Large intestine (tissue), 3 donors: ENCODE measurements around the gene PSTPIP1. TPM values are rescaled to one million over a fixed set of nuclear protein-coding genes. Genes with fewer than 3 reads are reported as not detected.

Experiments
- DNase-seq, 2 donors: peaks; one replicate each; pipeline versions ENCODE4 v3.0.0 to v3.0.0-alpha.2; 2013
- H3K27ac ChIP-seq: one replicate; pipeline ENCODE4 v1.5.1; 2013; ENCODE audit warnings: low read length
- H3K27me3 ChIP-seq: 2 replicates; pipeline ENCODE4 v1.6.1; 2013; ENCODE audit warnings: low read length; ENCODE audit not compliant: control insufficient read depth, insufficient read depth
- H3K36me3 ChIP-seq: 2 replicates; pipeline ENCODE4 v1.6.1; 2013; ENCODE audit warnings: low read length; ENCODE audit not compliant: control insufficient read depth, insufficient read depth
- H3K4me1 ChIP-seq: one replicate; pipeline ENCODE4 v1.6.1; 2013; ENCODE audit warnings: low read length; ENCODE audit not compliant: control insufficient read depth, insufficient read depth
- H3K4me3 ChIP-seq: one replicate; pipeline ENCODE4 v1.5.1; 2013; ENCODE audit warnings: low read length
- H3K9me3 ChIP-seq: one replicate; pipeline ENCODE4 v1.6.1; 2013; ENCODE audit warnings: mild to moderate bottlenecking, low read depth, low read length, moderate library complexity; ENCODE audit not compliant: control insufficient read depth
- WGBS: methylation state at CpG from one replicate; pipeline ENCODE4 v1.1.5; 2013; ENCODE audit warnings: low lambda C conversion rate; ENCODE audit not compliant: insufficient coverage; 5-methylcytosine and 5-hydroxymethylcytosine counted together
- polyA plus RNA-seq: library from polyadenylated mRNA; unstranded; fragments of 120-200 nt; gene quantifications from one replicate; pipeline ENCODE4 v1.2.1, GENCODE V29; 2013

Gene PSTPIP1
- polyA plus RNA-seq, 1 donor = 3.1 TPM

- H3K4me1 ChIP-seq = peaks cover 4% of the 10 kb centered on the region
- H3K27ac ChIP-seq = no peak overlapping the region
- no peaks in the 10 kb centered on the region for H3K36me3 ChIP-seq
- no CpG with 5 or more reads among the region's 2 CpGs for WGBS
- no peak for DNase-seq
- H3K4me3 ChIP-seq = no peak overlapping the region
- no peaks in the 10 kb centered on the region for H3K9me3 ChIP-seq
- H3K27me3 ChIP-seq = no peaks in the 10 kb centered on the region
Observed at GRCh38 chr15:77074350-77074749, 79.4 kb downstream of the PSTPIP1 start.

- no peaks in the 10 kb centered on the region for H3K27me3 ChIP-seq
- no peaks in the 10 kb centered on the region for H3K36me3 ChIP-seq
- H3K4me3 ChIP-seq = no peak overlapping the region
- no peak overlapping the region for H3K27ac ChIP-seq
- H3K9me3 ChIP-seq = no peaks in the 10 kb centered on the region
- no peak for DNase-seq
- 100% methylated on average over 1 of the region's 9 CpGs for WGBS
- H3K4me1 ChIP-seq = peaks cover 4% of the 10 kb centered on the region
Observed at GRCh38 chr15:77075528-77075927, 80.6 kb downstream of the PSTPIP1 start.

GRCh38 chr15:77076323-77076915, 81.5 kb downstream of the PSTPIP1 start:
- peaks cover under 1% of the 10 kb centered on the region for H3K4me1 ChIP-seq
- H3K27ac ChIP-seq = no peak overlapping the region
- WGBS = 100% methylated on average over 1 of the region's 4 CpGs
- H3K4me3 ChIP-seq = no peak overlapping the region
- no peaks in the 10 kb centered on the region for H3K27me3 ChIP-seq
- H3K9me3 ChIP-seq = no peaks in the 10 kb centered on the region
- H3K36me3 ChIP-seq = no peaks in the 10 kb centered on the region
- DNase-seq = no peak

GRCh38 chr15:77081971-77082370, 87.0 kb downstream of the PSTPIP1 start:
- DNase-seq = no peak
- Histone ChIP-seq H3K4me3 (no peak overlapping the region), H3K4me1 (peaks cover 10% of the 10 kb centered on the region), H3K27me3 (no peaks in the 10 kb centered on the region), H3K27ac (no peak overlapping the region), H3K9me3 (no peaks in the 10 kb centered on the region), H3K36me3 (no peaks in the 10 kb centered on the region)
- no CpG with 5 or more reads among the region's 5 CpGs for WGBS

- no peak overlapping the region for H3K27ac ChIP-seq
- DNase-seq = peak; percentile 55 to 82
- H3K4me1 ChIP-seq = peaks cover 10% of the 10 kb centered on the region
- H3K4me3 ChIP-seq = peak overlapping the region; percentile 31
- WGBS = no CpG with 5 or more reads among the region's 21 CpGs
- no peaks in the 10 kb centered on the region for H3K9me3 ChIP-seq
- H3K27me3 ChIP-seq = no peaks in the 10 kb centered on the region
- H3K36me3 ChIP-seq = no peaks in the 10 kb centered on the region
Observed at GRCh38 chr15:77083381-77084160, 88.6 kb downstream of the PSTPIP1 start.

GRCh38 chr15:77084436-77084835, 89.5 kb downstream of the PSTPIP1 start:
- Histone ChIP-seq H3K9me3 (no peaks in the 10 kb centered on the region), H3K27ac (no peak overlapping the region), H3K4me3 (no peak overlapping the region), H3K27me3 (no peaks in the 10 kb centered on the region), H3K36me3 (no peaks in the 10 kb centered on the region), H3K4me1 (peaks cover 10% of the 10 kb centered on the region)
- WGBS = no CpG with 5 or more reads among the region's 8 CpGs
- no peak for DNase-seq

GRCh38 chr15:77085297-77085696, 90.4 kb downstream of the PSTPIP1 start:
- Histone ChIP-seq H3K4me3 (no peak overlapping the region), H3K9me3 (no peaks in the 10 kb centered on the region), H3K36me3 (no peaks in the 10 kb centered on the region), H3K27me3 (no peaks in the 10 kb centered on the region), H3K27ac (no peak overlapping the region), H3K4me1 (peaks cover 10% of the 10 kb centered on the region)
- WGBS = no CpG with 5 or more reads among the region's 2 CpGs
- no peak for DNase-seq

Other genes with a start within 250 kb of the PSTPIP1 start
- 28.0 TPM for gene SCAPER, start 89.8 kb upstream of the PSTPIP1 start, polyA plus RNA-seq
- 80.1 TPM for gene RCN2, start 63.4 kb upstream of the PSTPIP1 start, polyA plus RNA-seq
- gene TSPAN3, start 76.0 kb downstream of the PSTPIP1 start, polyA plus RNA-seq = 556 TPM